ENCODE results near the gene INPP5A.
A peak's percentile ranks its signal among the peaks of the same experiment; 100 is the strongest.

INPP5A gene

DNA sequence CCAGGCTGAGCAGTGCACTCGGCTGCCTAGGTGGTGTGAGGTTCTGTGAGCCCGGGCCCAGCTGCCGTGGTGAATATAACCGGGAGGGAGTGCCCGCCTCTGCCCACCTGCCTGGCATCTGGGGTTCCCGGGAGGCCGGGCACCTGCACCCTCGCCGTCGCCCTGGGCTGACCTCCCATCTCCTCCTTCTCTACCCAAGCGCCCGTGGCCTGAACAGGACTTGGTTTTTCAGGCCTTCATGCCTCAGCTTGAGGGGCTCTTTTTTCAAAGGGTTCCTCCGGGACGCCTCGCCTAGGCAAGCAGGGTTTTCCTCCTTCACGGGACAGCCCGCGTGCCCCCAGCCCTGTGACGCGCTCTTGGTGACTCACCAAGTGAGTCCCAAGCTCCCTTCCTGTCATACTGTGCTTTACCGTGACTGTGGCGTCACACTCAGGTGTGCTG, 9.9 kb downstream of the INPP5A start:
- Histone ChIP-seq H3K27ac (replicated peaks) (no peak overlapping the region), H3K27me3 (ENCODE audit: insufficient read depth, poor library complexity, severe bottlenecking) (no peaks in the 10 kb centered on the region), H3K4me3 (replicated peaks; ENCODE audit: insufficient read depth, low read length) (no peak overlapping the region)
- DNase-seq (ENCODE audit: low read depth in 1 of 2, low spot score in 1 of 2), result no peak
- TF ChIP-seq, protein P1, sequence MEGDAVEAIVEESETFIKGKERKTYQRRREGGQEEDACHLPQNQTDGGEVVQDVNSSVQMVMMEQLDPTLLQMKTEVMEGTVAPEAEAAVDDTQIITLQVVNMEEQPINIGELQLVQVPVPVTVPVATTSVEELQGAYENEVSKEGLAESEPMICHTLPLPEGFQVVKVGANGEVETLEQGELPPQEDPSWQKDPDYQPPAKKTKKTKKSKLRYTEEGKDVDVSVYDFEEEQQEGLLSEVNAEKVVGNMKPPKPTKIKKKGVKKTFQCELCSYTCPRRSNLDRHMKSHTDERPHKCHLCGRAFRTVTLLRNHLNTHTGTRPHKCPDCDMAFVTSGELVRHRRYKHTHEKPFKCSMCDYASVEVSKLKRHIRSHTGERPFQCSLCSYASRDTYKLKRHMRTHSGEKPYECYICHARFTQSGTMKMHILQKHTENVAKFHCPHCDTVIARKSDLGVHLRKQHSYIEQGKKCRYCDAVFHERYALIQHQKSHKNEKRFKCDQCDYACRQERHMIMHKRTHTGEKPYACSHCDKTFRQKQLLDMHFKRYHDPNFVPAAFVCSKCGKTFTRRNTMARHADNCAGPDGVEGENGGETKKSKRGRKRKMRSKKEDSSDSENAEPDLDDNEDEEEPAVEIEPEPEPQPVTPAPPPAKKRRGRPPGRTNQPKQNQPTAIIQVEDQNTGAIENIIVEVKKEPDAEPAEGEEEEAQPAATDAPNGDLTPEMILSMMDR (IDR thresholded peaks at IDR 0.05; ENCODE audit: insufficient read depth, low read length), result no peak
- no peak for TF ChIP-seq POLR2AphosphoS5 (IDR thresholded peaks at IDR 0.05; ENCODE audit: low read depth)

DNA sequence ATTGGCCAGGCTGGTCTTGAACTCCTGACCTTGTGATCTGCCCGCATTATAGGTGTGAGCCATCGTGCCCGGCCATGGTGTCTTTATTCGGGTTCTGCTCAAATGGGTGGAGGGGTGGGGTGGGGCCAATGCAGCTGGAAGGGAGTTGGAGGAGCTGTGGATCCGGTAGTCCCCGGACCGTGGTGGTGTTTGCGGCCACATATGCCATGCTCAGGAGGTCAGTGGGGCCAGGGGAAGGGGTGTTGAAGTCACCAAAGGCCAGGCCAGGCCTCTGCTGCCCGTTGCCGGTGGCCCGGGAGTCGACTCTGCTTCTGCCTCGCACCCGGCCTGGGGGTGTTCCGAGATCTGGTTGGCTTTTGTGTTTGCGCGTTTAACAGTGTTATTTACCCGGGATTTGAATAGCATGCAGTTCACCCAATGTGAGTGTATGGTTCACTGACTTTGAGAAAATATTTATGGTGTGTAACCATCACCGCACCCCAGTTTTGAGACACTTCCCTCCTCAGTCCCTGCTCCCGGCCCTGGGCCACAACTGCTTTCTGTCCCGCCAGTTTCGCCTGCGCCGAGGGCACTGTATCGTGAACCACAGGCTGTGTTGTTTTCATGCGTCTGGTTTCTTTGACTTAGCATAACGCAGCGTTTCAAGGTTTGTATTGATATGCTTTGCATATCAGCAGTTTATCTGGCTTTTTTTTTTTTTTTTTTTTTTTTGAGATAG, 10.7 kb downstream of the INPP5A start:
- no peaks in the 10 kb centered on the region for H3K27me3 ChIP-seq (ENCODE audit: insufficient read depth, poor library complexity, severe bottlenecking)
- TF ChIP-seq, protein P2, sequence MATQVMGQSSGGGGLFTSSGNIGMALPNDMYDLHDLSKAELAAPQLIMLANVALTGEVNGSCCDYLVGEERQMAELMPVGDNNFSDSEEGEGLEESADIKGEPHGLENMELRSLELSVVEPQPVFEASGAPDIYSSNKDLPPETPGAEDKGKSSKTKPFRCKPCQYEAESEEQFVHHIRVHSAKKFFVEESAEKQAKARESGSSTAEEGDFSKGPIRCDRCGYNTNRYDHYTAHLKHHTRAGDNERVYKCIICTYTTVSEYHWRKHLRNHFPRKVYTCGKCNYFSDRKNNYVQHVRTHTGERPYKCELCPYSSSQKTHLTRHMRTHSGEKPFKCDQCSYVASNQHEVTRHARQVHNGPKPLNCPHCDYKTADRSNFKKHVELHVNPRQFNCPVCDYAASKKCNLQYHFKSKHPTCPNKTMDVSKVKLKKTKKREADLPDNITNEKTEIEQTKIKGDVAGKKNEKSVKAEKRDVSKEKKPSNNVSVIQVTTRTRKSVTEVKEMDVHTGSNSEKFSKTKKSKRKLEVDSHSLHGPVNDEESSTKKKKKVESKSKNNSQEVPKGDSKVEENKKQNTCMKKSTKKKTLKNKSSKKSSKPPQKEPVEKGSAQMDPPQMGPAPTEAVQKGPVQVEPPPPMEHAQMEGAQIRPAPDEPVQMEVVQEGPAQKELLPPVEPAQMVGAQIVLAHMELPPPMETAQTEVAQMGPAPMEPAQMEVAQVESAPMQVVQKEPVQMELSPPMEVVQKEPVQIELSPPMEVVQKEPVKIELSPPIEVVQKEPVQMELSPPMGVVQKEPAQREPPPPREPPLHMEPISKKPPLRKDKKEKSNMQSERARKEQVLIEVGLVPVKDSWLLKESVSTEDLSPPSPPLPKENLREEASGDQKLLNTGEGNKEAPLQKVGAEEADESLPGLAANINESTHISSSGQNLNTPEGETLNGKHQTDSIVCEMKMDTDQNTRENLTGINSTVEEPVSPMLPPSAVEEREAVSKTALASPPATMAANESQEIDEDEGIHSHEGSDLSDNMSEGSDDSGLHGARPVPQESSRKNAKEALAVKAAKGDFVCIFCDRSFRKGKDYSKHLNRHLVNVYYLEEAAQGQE (IDR thresholded peaks at IDR 0.05; ENCODE audit: insufficient replicate concordance, low read depth), result no peak
- TF ChIP-seq, protein P1 (IDR thresholded peaks at IDR 0.05; ENCODE audit: insufficient read depth, low read length), result no peak
- TF ChIP-seq SPI1 (IDR thresholded peaks at IDR 0.05; ENCODE audit: borderline replicate concordance, low read depth), result no peak
- TF ChIP-seq GABPA (IDR thresholded peaks at IDR 0.05; ENCODE audit: low read depth), result no peak
- no peak for TF ChIP-seq POLR2AphosphoS5 (IDR thresholded peaks at IDR 0.05; ENCODE audit: low read depth)
- H3K27ac ChIP-seq (replicated peaks), result peak overlapping the region; percentile 7; the same call in 1 of the 2 replicates
- H3K4me3 ChIP-seq (replicated peaks; ENCODE audit: insufficient read depth, low read length), result no peak overlapping the region
- no peak for DNase-seq (ENCODE audit: low read depth in 1 of 2, low spot score in 1 of 2)

DNA sequence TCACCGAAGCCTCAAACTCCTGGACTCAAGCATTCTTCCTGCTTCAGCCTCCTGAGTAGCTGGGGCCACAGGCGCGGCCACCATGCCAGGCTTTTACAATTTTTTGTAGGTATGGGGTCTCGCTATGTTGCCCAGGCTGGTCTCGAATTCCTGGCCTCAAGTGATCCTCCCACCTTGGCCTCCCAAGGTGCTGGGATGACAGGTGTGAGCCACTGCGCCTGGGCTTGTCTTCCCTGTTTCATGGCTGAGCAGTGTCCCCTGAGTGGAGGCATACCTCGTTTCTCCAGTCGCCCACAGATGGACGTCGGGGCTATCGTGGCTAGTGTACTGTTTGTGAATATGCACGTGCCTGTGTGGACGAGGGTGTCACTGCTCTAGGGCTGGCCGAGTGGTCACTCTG, 11.3 kb downstream of the INPP5A start:
- Histone ChIP-seq H3K27ac (replicated peaks) (no peak overlapping the region; the same call in 1 of the 2 replicates), H3K4me3 (replicated peaks; ENCODE audit: insufficient read depth, low read length) (no peak overlapping the region), H3K27me3 (ENCODE audit: insufficient read depth, poor library complexity, severe bottlenecking) (no peaks in the 10 kb centered on the region)
- TF ChIP-seq SPI1 (IDR thresholded peaks at IDR 0.05; ENCODE audit: borderline replicate concordance, low read depth) (no peak), GABPA (IDR thresholded peaks at IDR 0.05; ENCODE audit: low read depth) (no peak), POLR2AphosphoS5 (IDR thresholded peaks at IDR 0.05; ENCODE audit: low read depth) (no peak)
- TF ChIP-seq, protein P1 (IDR thresholded peaks at IDR 0.05; ENCODE audit: insufficient read depth, low read length), result no peak
- TF ChIP-seq, protein P2 (IDR thresholded peaks at IDR 0.05; ENCODE audit: insufficient replicate concordance, low read depth), result no peak
- DNase-seq (ENCODE audit: low read depth in 1 of 2, low spot score in 1 of 2), result no peak
